RWPE2 (cell line): ENCODE results near the gene TSNAX.

Source experiments
- ATAC-seq: fragments of 200-7000 bp; cut with Tn5 transposase; 3 replicates; pipeline ENCODE4 v1.9.1; 2021; ENCODE audit warnings: low read depth
- DNase-seq: peaks from one replicate; pipeline ENCODE4 v3.0.0-alpha.2; 2020; ENCODE audit warnings: low spot score
- H3K27ac ChIP-seq: fragments of 450-650 bp; 2 replicates; pipeline ENCODE4 v1.5.1; 2017; ENCODE audit warnings: mild to moderate bottlenecking; ENCODE audit not compliant: poor library complexity, severe bottlenecking
- H3K27me3 ChIP-seq: fragments of 250-450 bp; sonication (Bioruptor Pico); 2 replicates; pipeline ENCODE4 v1.5.1; 2021; ENCODE audit warnings: mild to moderate bottlenecking, moderate library complexity; ENCODE audit not compliant: insufficient read depth, poor library complexity, severe bottlenecking
- H3K36me3 ChIP-seq: fragments of 250-450 bp; sonication (Bioruptor Pico); 2 replicates; pipeline ENCODE4 v1.5.1; 2020; ENCODE audit warnings: low read depth, mild to moderate bottlenecking, moderate library complexity
- H3K4me1 ChIP-seq: fragments of 250-450 bp; sonication (Bioruptor Pico); 2 replicates; pipeline ENCODE4 v1.5.1; 2021; ENCODE audit warnings: mild to moderate bottlenecking, moderate library complexity; ENCODE audit not compliant: insufficient read depth, poor library complexity, severe bottlenecking
- H3K4me3 ChIP-seq: fragments of 250-450 bp; sonication (Bioruptor Pico); 2 replicates; pipeline ENCODE4 v1.5.1; 2021; ENCODE audit warnings: mild to moderate bottlenecking, moderate library complexity; ENCODE audit not compliant: severe bottlenecking
- H3K9me3 ChIP-seq: fragments of 250-450 bp; sonication (Bioruptor Pico); 2 replicates; pipeline ENCODE4 v1.5.1; 2021; ENCODE audit warnings: mild to moderate bottlenecking, moderate library complexity; ENCODE audit not compliant: severe bottlenecking
- CTCF ChIP-seq: fragments of 450-650 bp; IDR thresholded peaks from one replicate; pipeline ENCODE4 v1.5.1; 2017; ENCODE audit warnings: mild to moderate bottlenecking, moderate library complexity; ENCODE audit not compliant: poor library complexity, severe bottlenecking

Gene TSNAX

GRCh38 chr1:231528172-231529029 lies at the start of gene TSNAX:
TSNAX (plus strand) TSS chr1:231528669; CDS start chr1:231528811, 142 bp downstream.
- Histone ChIP-seq H3K36me3 (peaks cover 23% of the 10 kb centered on the region), H3K4me3 (peak within 1 kb of the TSS; percentile 42), H3K9me3 (no peaks in the 10 kb centered on the region), H3K4me1 (peaks cover 5% of the 10 kb centered on the region), H3K27ac (peak within 1 kb of the TSS; percentile 53), H3K27me3 (no peaks in the 10 kb centered on the region)
- DNase-seq (peak; percentile 79), ATAC-seq (peak; percentile 95)
- TF ChIP-seq CTCF = no peak

- no peaks in the 10 kb centered on the region for H3K4me1 ChIP-seq
- ATAC-seq (no peak), DNase-seq (no peak)
- H3K27me3 ChIP-seq = no peaks in the 10 kb centered on the region
- H3K9me3 ChIP-seq = no peaks in the 10 kb centered on the region
- H3K4me3 ChIP-seq = no peak overlapping the region
- no peaks in the 10 kb centered on the region for H3K36me3 ChIP-seq
- no peak overlapping the region for H3K27ac ChIP-seq
- no peak for TF ChIP-seq CTCF
These were observed 49.7 kb upstream of the TSNAX start for GRCh38 chr1:231478811-231479210.

- Histone ChIP-seq H3K4me3 (no peak overlapping the region), H3K4me1 (no peaks in the 10 kb centered on the region), H3K9me3 (no peaks in the 10 kb centered on the region), H3K27ac (no peak overlapping the region), H3K27me3 (no peaks in the 10 kb centered on the region), H3K36me3 (no peaks in the 10 kb centered on the region)
- no peak for DNase-seq
- no peak for ATAC-seq
- no peak for TF ChIP-seq CTCF
These were observed 48.5 kb upstream of the TSNAX start for GRCh38 chr1:231480008-231480407.

GRCh38 chr1:231481289-231481688 lies 47.2 kb upstream of the TSNAX start:
- H3K27ac ChIP-seq = no peak overlapping the region
- ATAC-seq = no peak
- DNase-seq = no peak
- no peak overlapping the region for H3K4me3 ChIP-seq
- H3K9me3 ChIP-seq = no peaks in the 10 kb centered on the region
- H3K27me3 ChIP-seq = no peaks in the 10 kb centered on the region
- no peaks in the 10 kb centered on the region for H3K36me3 ChIP-seq
- TF ChIP-seq CTCF = no peak
- no peaks in the 10 kb centered on the region for H3K4me1 ChIP-seq
